Measurements from ENCODE around the gene QSOX2.
"Not testable (repeated sequence)": the region's sequence is repeated elsewhere in the genome, so short reads cannot be mapped to it uniquely, and the experiment has no call there.

Gene QSOX2

GRCh38 chr9:136238342-136238732 is 7.3 kb downstream of the QSOX2 start:
- intact Hi-C loops (cut with DNase I; ENCODE audit: low total_unique reads) = no loop called here
- H3K36me3 ChIP-seq = peaks cover 12 to 32% (median 22%) of the 10 kb centered on the region in 3 donors
- no peak for TF ChIP-seq CTCF (IDR thresholded peaks at IDR 0.05)
- no peak for DNase-seq
- H3K27ac ChIP-seq = no peak overlapping the region
- H3K9me3 ChIP-seq = no peaks in the 10 kb centered on the region
- no peaks in the 10 kb centered on the region for H3K27me3 ChIP-seq
- no peaks in the 10 kb centered on the region for H3K4me1 ChIP-seq
- no peak overlapping the region for H3K4me3 ChIP-seq

GRCh38 chr9:136237486-136238341 is 7.9 kb downstream of the QSOX2 start:
- Histone ChIP-seq H3K4me3 (no peak overlapping the region), H3K4me1 (no peaks in the 10 kb centered on the region), H3K27ac (no peak overlapping the region), H3K27me3 (no peaks in the 10 kb centered on the region), H3K36me3 (peaks cover 12 to 32% (median 22%) of the 10 kb centered on the region in 3 donors), H3K9me3 (no peaks in the 10 kb centered on the region)
- TF ChIP-seq CTCF (IDR thresholded peaks at IDR 0.05) = no peak
- no peak for DNase-seq
- intact Hi-C loops (cut with DNase I; ENCODE audit: low total_unique reads) = no loop called here

- H3K27ac ChIP-seq; H3K4me3 ChIP-seq; DNase-seq; H3K4me1 ChIP-seq; H3K27me3 ChIP-seq; H3K9me3 ChIP-seq; intact Hi-C loops (cut with DNase I; ENCODE audit: low total_unique reads): not testable (repeated sequence)
- H3K36me3 ChIP-seq = peaks cover 12 to 32% (median 22%) of the 10 kb centered on the region in 3 donors
Observed at GRCh38 chr9:136236471-136237410, 8.9 kb downstream of the QSOX2 start.

- Histone ChIP-seq H3K4me1 (no peaks in the 10 kb centered on the region), H3K27ac (no peak overlapping the region), H3K36me3 (peaks cover 12 to 32% (median 22%) of the 10 kb centered on the region in 3 donors), H3K27me3 (no peaks in the 10 kb centered on the region), H3K9me3 (no peaks in the 10 kb centered on the region), H3K4me3 (no peak overlapping the region)
- intact Hi-C loops (cut with DNase I; ENCODE audit: low total_unique reads) = no loop called here
- no peak for TF ChIP-seq CTCF (IDR thresholded peaks at IDR 0.05)
- DNase-seq = no peak
Observed at GRCh38 chr9:136235709-136236455, 9.7 kb downstream of the QSOX2 start.

- Histone ChIP-seq H3K9me3 (no peaks in the 10 kb centered on the region), H3K4me1 (no peaks in the 10 kb centered on the region), H3K36me3 (peaks cover 12 to 32% (median 22%) of the 10 kb centered on the region in 3 donors), H3K27me3 (no peaks in the 10 kb centered on the region), H3K4me3 (no peak overlapping the region), H3K27ac (no peak overlapping the region)
- intact Hi-C loops (cut with DNase I; ENCODE audit: low total_unique reads) = no loop called here
- no peak for DNase-seq
- no peak for TF ChIP-seq CTCF (IDR thresholded peaks at IDR 0.05)
Observed at GRCh38 chr9:136235171-136235570, 10.4 kb downstream of the QSOX2 start.

Measured in tibial artery (tissue), 4 donors.